H1 (cell line): ENCODE results near the gene FOXE1. TPM values are rescaled to one million over a fixed set of nuclear protein-coding genes. Genes with fewer than 3 reads are reported as not detected.

Experiments
- BACH1 ChIP-seq: IDR thresholded peaks from 2 replicates; pipeline ENCODE4 v1.6.1; 2012; ENCODE audit warnings: low read length, improper control_type of control experiment
- FOSL1 ChIP-seq: IDR thresholded peaks from 2 replicates; pipeline ENCODE4 v1.6.1; 2011; ENCODE audit warnings: mild to moderate bottlenecking, low read depth, low read length, moderate library complexity; ENCODE audit not compliant: insufficient read depth
- HDAC2 ChIP-seq, 2 experiments: fragments of 300-600 bp in 1 of 2; sonication (generic) in 1 of 2; IDR thresholded peaks; 2 replicates each; pipeline ENCODE4 v1.6.1; 2011 to 2012; ENCODE audit warnings: low read depth in 2 of 2, low read length in 2 of 2, mild to moderate bottlenecking in 2 of 2, moderate library complexity in 2 of 2, borderline replicate concordance in 1 of 2, inconsistent platforms in 1 of 2
- KDM4A ChIP-seq: IDR thresholded peaks from one replicate; pipeline ENCODE4 v1.7.1; 2012; ENCODE audit warnings: low read depth, mild to moderate bottlenecking, moderate library complexity, low read length, inconsistent platforms; ENCODE audit not compliant: severe bottlenecking
- KDM5A ChIP-seq: fragments of 200-600 bp; IDR thresholded peaks from 2 replicates; pipeline ENCODE4 v1.7.1; 2012; ENCODE audit warnings: mild to moderate bottlenecking, low read length, inconsistent platforms, mixed read lengths
- PHF8 ChIP-seq: fragments of 200-600 bp; sonication (generic); conservative IDR thresholded peaks from 2 replicates; pipeline ENCODE4 v1.7.1; 2012; ENCODE audit warnings: low read depth, mild to moderate bottlenecking, inconsistent platforms, low read length, moderate library complexity
- POU5F1 ChIP-seq: IDR thresholded peaks from 2 replicates; pipeline ENCODE4 v1.6.1; 2011; ENCODE audit warnings: low read depth, mild to moderate bottlenecking, low read length, moderate library complexity
- RNF2 ChIP-seq: fragments of 200-900, 300-1000 bp; sonication (generic); IDR thresholded peaks from 2 replicates; pipeline ENCODE4 v1.7.1; 2016; ENCODE audit warnings: borderline replicate concordance, low read depth, mild to moderate bottlenecking, antibody characterized with exemption, low read length; ENCODE audit not compliant: poor library complexity, severe bottlenecking; ENCODE audit errors: missing control alignments
- RXRA ChIP-seq: IDR thresholded peaks from 2 replicates; pipeline ENCODE4 v1.6.1; 2011; ENCODE audit warnings: low read depth, mild to moderate bottlenecking, low read length, moderate library complexity; ENCODE audit not compliant: insufficient read depth
- SAP30 ChIP-seq: fragments of 300-600 bp; sonication (generic); IDR thresholded peaks from 2 replicates; pipeline ENCODE4 v1.7.1; 2012; ENCODE audit warnings: low read length, moderate library complexity, mild to moderate bottlenecking, inconsistent platforms; ENCODE audit not compliant: insufficient read depth, insufficient replicate concordance
- SIN3A ChIP-seq, 2 experiments: IDR thresholded peaks in 1 of 2; conservative IDR thresholded peaks in 1 of 2; 2 replicates each; pipeline ENCODE4 v1.6.1; 2011 to 2012; ENCODE audit warnings: low read length in 2 of 2, improper control_type of control experiment in 1 of 2, low read depth in 1 of 2, mild to moderate bottlenecking in 1 of 2
- SP1 ChIP-seq: IDR thresholded peaks from 2 replicates; pipeline ENCODE4 v1.6.1; 2011; ENCODE audit warnings: low read depth, low read length
- SUZ12 ChIP-seq: fragments of 200-600 bp; sonication (generic); IDR thresholded peaks from 2 replicates; pipeline ENCODE4 v1.6.1; 2012; ENCODE audit warnings: mild to moderate bottlenecking, inconsistent platforms, low read length, moderate library complexity, mixed read lengths
- TEAD4 ChIP-seq: IDR thresholded peaks from 2 replicates; pipeline ENCODE4 v1.6.1; 2012; ENCODE audit warnings: low read depth, low read length, inconsistent platforms, mixed read lengths
- polyA plus RNA-seq, 7 experiments: library from polyadenylated mRNA; depleted of rRNA in 3 of 7; stranded (reverse) in 5 of 7; unstranded in 2 of 7; fragments of >200 nt in 5 of 7; fragments of 200-250 nt in 2 of 7; gene quantifications; 1 replicate in 5 of 7; 2 replicates in 1 of 7; 4 replicates in 1 of 7; pipeline versions ENCODE4 v1.2.1 to v1.2.3, GENCODE V29; 2011 to 2013; ENCODE audit warnings: missing spikeins in 2 of 7, mixed read lengths in 2 of 7
- total RNA-seq: library from RNA; stranded (reverse); fragmentation: NEBNext Ultra II Directional; extraction: Animal tissue kit (Norgen Biotek cat#: 25700); gene quantifications from 2 replicates; pipeline ENCODE4 v1.2.1, GENCODE V29; 2021

Gene FOXE1
- total and polyA plus RNA-seq, 2 of the 8 experiments (the other 6 are each of a cell fraction or from before 2014, with no cell fraction given), result 0.03 TPM; not detected in 1

GRCh38 chr9:97853056-97853843 lies at the start of gene FOXE1 (continued):
- TF ChIP-seq BACH1 (no peak), RNF2 (peak; percentile 71), POU5F1 (no peak), HDAC2 (IDR thresholded peaks at IDR 0.05; ENCODE audit: borderline replicate concordance in 1 of 2, low read depth in 2 of 2, low read length in 2 of 2) (no peak), SAP30 (no peak), KDM5A (no peak), SIN3A (conservative IDR thresholded peaks at IDR 0.05 in 1 of 2, IDR thresholded peaks at IDR 0.05 in 1 of 2; ENCODE audit: low read depth in 1 of 2, low read length in 2 of 2) (no peak), PHF8 (0 out of 2 replicates have a peak, but pooled peaks have one; percentile 3), FOSL1 (no peak), SUZ12 (peak; percentile 26; the same call in 1 of the 2 replicates), SP1 (no peak), KDM4A (peak; percentile 35), RXRA (no peak), TEAD4 (no peak)
